Uterus (tissue), 4 donors: ENCODE results near the gene GATB. TPM values are rescaled to one million over a fixed set of nuclear protein-coding genes. Genes with fewer than 3 reads are reported as not detected.

Experiments
- DNase-seq, 2 donors: peaks; one replicate each; pipeline ENCODE4 v3.0.0-alpha.2; 2019 to 2020
- H3K27ac ChIP-seq, 2 donors: fragments of 200-600 bp; sonication (generic); 1 replicate in 1 of 2; 2 replicates in 1 of 2; pipeline ENCODE4 v1.5.1; 2016 to 2018
- H3K27me3 ChIP-seq, 2 donors: fragments of 200-600 bp; sonication (generic); one replicate each; pipeline ENCODE4 v1.5.1; 2018 to 2019; ENCODE audit warnings: control low read depth in 1 of 2
- H3K36me3 ChIP-seq, 2 donors: fragments of 200-600 bp; sonication (generic); one replicate each; pipeline ENCODE4 v1.5.1; 2019; ENCODE audit warnings: control low read depth in 1 of 2
- H3K4me1 ChIP-seq, 2 donors: fragments of 200-600 bp; sonication (generic); one replicate each; pipeline ENCODE4 v1.5.1; 2018 to 2019; ENCODE audit warnings: control low read depth in 1 of 2
- H3K4me3 ChIP-seq, 2 donors: fragments of 200-600 bp; sonication (generic); 1 replicate in 1 of 2; 2 replicates in 1 of 2; pipeline ENCODE4 v1.5.1; 2018 to 2019; ENCODE audit warnings: mild to moderate bottlenecking in 1 of 2
- H3K9me3 ChIP-seq, 2 donors: fragments of 200-600 bp; sonication (generic); one replicate each; pipeline ENCODE4 v1.5.1; 2019; ENCODE audit warnings: control low read depth in 1 of 2
- CTCF ChIP-seq, 4 experiments: fragments of 200-600 bp in 2 of 4; fragments of 450-650 bp in 2 of 4; sonication (generic) in 2 of 4; IDR thresholded peaks; one replicate each; pipeline ENCODE4 v1.5.1; 2016 to 2019; ENCODE audit warnings: antibody characterized with exemption in 4 of 4, mild to moderate bottlenecking in 2 of 4, moderate library complexity in 1 of 4
- POLR2A ChIP-seq, 2 donors: fragments of 450-650 bp; IDR thresholded peaks; one replicate each; pipeline ENCODE4 v1.6.1; 2016; ENCODE audit warnings: antibody characterized with exemption in 2 of 2, mild to moderate bottlenecking in 1 of 2, moderate library complexity in 1 of 2
- intact Hi-C: fragments of 100-400 bp; cut with DNase I; formaldehyde crosslinking; loops from one replicate; pipeline ENCODE4 v1.15.1; 2023; ENCODE audit warnings: low total_unique reads
- total RNA-seq, 4 donors: library from RNA; depleted of rRNA in 3 of 4; stranded (reverse); fragments of >200 nt in 3 of 4; gene quantifications; one replicate each; pipeline versions ENCODE4 v1.1.0 to v1.2.4, GENCODE V29; 2014 to 2023
- donor health status: DM: yes; HTN: yes; CAD: no.

GATB gene
- total RNA-seq, 4 donors from 2014 or later = 2.8 to 31.5 (median 12.4) TPM

- H3K27ac ChIP-seq = no peak overlapping the region
- H3K27me3 ChIP-seq = no peaks in the 10 kb centered on the region
- H3K36me3 ChIP-seq = no peaks in the 10 kb centered on the region
- DNase-seq = no peak
- H3K4me3 ChIP-seq = no peak overlapping the region
- TF ChIP-seq CTCF (IDR thresholded peaks at IDR 0.05) = no peak
- no peak for TF ChIP-seq POLR2A (IDR thresholded peaks at IDR 0.05)
- H3K9me3 ChIP-seq = no peaks in the 10 kb centered on the region
- H3K4me1 ChIP-seq = no peaks in the 10 kb centered on the region
- intact Hi-C loops = no loop called here
Observed at GRCh38 chr4:151771664-151772063, 10.9 kb upstream of the GATB start.

GRCh38 chr4:151770154-151770553 lies 9.3 kb upstream of the GATB start:
- Histone ChIP-seq H3K4me1 (no peaks in the 10 kb centered on the region), H3K4me3 (no peak overlapping the region), H3K27ac (no peak overlapping the region), H3K9me3 (no peaks in the 10 kb centered on the region), H3K27me3 (no peaks in the 10 kb centered on the region), H3K36me3 (no peaks in the 10 kb centered on the region)
- no peak for DNase-seq
- intact Hi-C loops = no loop called here
- TF ChIP-seq POLR2A (IDR thresholded peaks at IDR 0.05) (no peak), CTCF (IDR thresholded peaks at IDR 0.05) (no peak)

- H3K27ac ChIP-seq = no peak overlapping the region
- no peak for DNase-seq
- H3K4me3 ChIP-seq = no peak overlapping the region
- intact Hi-C loops = no loop called here
- H3K36me3 ChIP-seq = no peaks in the 10 kb centered on the region
- no peaks in the 10 kb centered on the region for H3K27me3 ChIP-seq
- TF ChIP-seq CTCF (IDR thresholded peaks at IDR 0.05) (no peak), POLR2A (IDR thresholded peaks at IDR 0.05) (no peak)
- H3K4me1 ChIP-seq = no peaks in the 10 kb centered on the region
- no peaks in the 10 kb centered on the region for H3K9me3 ChIP-seq
Observed at GRCh38 chr4:151768835-151769234, 8.0 kb upstream of the GATB start.

GRCh38 chr4:151766691-151767090 lies 5.9 kb upstream of the GATB start:
- no peak for TF ChIP-seq CTCF (IDR thresholded peaks at IDR 0.05)
- TF ChIP-seq POLR2A (IDR thresholded peaks at IDR 0.05) = no peak
- no peaks in the 10 kb centered on the region for H3K27me3 ChIP-seq
- DNase-seq = no peak
- no peaks in the 10 kb centered on the region for H3K9me3 ChIP-seq
- H3K27ac ChIP-seq = no peak overlapping the region
- H3K36me3 ChIP-seq = no peaks in the 10 kb centered on the region
- intact Hi-C loops = no loop called here
- H3K4me1 ChIP-seq = no peaks in the 10 kb centered on the region
- H3K4me3 ChIP-seq = no peak overlapping the region

- Histone ChIP-seq H3K9me3 (no peaks in the 10 kb centered on the region), H3K36me3 (no peaks in the 10 kb centered on the region), H3K4me3 (peak overlapping the region; percentile 52 to 63), H3K4me1 (no peaks in the 10 kb centered on the region), H3K27me3 (no peaks in the 10 kb centered on the region), H3K27ac (no peak overlapping the region)
- intact Hi-C loops = no loop called here
- TF ChIP-seq CTCF (IDR thresholded peaks at IDR 0.05) (no peak), POLR2A (IDR thresholded peaks at IDR 0.05) (no peak)
- DNase-seq = no peak
Observed at GRCh38 chr4:151760002-151760401, 805 bp downstream of the GATB start.
